NCI-H2081 treated with DMSO at 0.1 percent for 48 hours (cell line): ENCODE measurements around the gene TBC1D22A.

ENCODE experiments used
- DNase-seq: peaks from one replicate; lab custom pipeline; 2025; lab: John Stamatoyannopoulos, UW

TBC1D22A gene

DNA sequence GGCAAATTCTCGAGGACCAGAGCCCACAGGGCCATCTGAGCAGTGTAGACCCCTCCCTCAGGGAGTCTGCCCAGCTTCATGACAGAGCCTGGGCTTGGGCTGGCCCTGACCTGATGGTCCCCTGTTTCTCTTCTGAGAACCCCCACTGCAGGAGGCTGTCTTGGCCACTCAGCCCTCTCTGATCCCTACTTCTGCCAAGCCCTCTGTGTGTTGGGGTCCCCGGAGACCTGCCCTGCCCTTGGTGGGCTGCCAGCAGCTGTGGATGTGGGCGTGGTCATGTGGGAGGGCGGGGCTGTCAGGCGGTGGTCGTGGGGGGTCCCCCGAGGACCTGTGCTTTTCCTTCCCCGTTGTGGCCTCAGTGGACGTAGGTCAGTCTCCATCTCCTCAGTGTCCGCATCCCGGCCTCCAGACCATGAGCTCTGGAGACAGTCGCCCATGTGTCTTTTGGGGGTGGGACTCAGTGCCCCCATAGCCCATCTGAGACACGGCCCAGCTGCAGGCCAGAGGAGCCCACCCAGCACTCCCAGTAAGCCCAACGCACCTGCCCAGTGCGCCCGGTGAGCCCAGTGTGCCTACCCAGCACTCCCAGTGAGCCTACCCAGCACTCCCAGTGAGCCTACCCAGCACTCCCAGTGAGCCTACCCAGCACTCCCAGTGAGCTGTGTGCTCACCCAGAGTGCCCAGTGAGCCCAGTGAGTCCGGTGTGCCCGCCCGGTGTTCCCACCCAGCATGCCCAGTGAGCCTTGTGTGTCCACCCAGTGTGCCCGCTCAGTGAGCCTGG is 409.2 kb downstream of the TBC1D22A start:
- no peak for DNase-seq

DNA sequence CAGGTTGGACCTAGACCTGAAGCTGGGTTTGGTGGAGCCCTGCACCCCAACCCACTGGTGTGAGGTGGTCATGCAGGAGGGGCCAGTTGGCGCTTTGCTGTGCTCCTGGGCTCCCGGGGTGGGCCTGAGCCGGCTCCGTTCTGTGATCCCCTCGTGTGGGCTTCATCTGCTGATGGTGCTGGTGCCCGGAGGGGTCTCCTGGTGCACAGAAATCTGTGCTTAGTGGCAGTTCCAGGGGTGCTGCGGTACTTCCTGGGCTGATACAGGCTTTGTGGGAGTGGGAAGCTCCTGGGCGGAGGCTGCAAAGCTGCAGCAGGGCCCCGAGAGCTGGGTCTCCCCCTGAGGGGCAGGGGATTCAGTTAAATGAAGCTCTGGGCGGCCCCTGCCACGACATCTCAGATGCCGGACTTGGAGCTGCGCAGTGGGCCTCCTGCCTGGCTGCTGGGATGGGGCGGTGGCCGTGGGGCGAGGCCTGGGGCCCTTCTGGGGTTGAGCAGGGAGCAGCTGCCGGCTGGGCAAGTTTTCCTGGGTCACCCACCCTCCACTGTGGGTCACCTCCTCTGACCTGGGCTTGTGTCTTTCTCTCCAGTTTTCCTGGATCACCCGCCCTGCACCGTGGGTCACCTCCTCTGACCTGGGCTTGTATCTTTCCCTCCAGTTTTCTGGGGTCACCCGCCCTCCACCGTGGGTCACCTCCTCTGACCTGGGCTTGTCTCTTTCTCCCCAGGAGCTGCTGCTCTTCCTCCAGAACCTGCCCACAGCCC is 410.5 kb downstream of the TBC1D22A start:
- DNase-seq, result no peak

- DNase-seq, result no peak
These were observed 411.1 kb downstream of the TBC1D22A start for GRCh38 chr22:47173535-47174021.

- DNase-seq, result no peak
These were observed 411.6 kb downstream of the TBC1D22A start for GRCh38 chr22:47174096-47174495.

- DNase-seq, result no peak
These were observed 412.2 kb downstream of the TBC1D22A start for GRCh38 chr22:47174671-47175112.

DNA sequence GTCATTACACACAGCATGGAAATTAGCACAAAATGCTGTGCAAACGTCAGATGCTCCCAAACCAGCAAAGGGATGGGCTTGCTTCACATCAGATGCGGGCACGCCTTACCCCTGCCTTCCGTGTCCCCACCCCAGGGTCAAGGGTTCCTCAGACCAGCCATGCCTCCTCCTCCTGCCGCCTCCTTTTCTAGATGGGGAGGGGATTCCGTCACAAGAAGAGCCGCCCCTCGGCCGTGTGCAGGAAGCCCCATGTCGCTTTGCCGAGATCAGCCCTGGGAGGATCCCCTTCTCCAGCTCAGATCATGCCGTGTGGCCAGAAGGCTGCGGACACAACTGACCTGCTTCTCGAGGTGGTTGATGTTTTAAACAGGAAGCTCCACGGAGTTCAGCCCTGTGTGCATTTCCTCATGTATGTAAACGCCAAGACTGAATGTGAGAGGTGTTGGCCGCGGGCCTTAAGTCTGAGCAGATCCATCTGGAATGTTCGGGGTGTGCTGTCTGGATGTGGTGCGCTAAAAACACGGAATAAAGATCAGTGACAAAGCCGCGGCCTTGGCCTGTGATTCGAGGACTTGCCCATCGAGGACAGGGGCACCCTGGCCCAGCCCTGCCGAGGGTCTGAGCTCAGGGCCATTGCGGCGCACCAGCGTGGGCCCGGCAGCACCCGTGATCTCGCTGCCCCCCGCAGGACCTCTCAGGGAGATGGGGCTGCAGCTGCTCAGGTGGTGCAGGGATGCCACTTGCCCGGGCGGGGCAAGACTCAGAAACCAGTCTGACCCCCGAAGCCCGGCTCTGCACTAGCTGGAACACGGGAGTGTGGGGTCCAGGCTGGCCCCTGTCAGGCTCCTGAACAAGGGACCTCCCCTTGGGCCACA is 412.9 kb downstream of the TBC1D22A start:
- no peak for DNase-seq

GRCh38 chr22:47176026-47176389 is 413.6 kb downstream of the TBC1D22A start:
- no peak for DNase-seq

GRCh38 chr22:47176573-47177333 is 414.3 kb downstream of the TBC1D22A start:
- DNase-seq, result no peak

- DNase-seq, result no peak
These were observed 414.9 kb downstream of the TBC1D22A start for GRCh38 chr22:47177334-47177815.

DNA sequence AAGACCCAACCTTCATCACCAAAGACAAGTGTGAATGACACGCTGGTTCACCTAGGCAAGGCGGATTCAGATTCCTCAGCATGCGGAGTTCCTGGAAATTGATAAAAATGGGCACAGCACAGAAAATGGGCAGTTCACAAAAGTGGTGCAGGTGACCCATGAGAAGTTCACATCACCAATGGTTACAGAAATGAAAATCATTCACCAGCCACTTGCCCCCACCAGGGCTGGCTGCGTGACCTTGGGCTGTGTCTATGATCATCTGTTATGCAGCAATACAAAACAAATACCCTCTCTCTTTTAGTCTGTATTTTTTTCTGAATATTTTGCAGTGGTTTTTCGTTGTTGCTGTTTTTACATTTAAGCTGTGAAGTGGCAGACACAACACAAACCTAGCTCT is 415.9 kb downstream of the TBC1D22A start:
- no peak for DNase-seq

DNA sequence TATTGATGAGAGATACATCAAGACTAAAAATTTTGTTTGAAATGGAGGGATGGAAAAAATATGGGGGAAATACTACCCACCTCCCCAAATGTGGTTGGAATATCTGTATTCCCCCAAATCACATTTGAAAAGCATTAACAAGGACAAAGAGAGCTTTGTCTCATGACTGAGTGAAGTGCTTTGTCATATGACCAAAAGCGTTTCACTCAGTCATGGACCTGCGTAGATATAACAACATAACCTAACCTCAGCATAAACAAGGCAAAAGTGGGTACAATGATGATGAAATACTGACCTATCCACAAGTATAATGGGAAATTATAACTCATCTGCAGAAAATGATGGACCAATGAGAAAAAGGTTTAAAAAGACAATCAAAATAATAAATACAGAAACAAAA is 418.3 kb downstream of the TBC1D22A start:
- no peak for DNase-seq

- DNase-seq, result no peak
These were observed 424.9 kb downstream of the TBC1D22A start for GRCh38 chr22:47187176-47187957.

GRCh38 chr22:47188261-47189055 is 426.0 kb downstream of the TBC1D22A start:
- no peak for DNase-seq

GRCh38 chr22:47189056-47189916 is 426.8 kb downstream of the TBC1D22A start:
- DNase-seq, result no peak

DNA sequence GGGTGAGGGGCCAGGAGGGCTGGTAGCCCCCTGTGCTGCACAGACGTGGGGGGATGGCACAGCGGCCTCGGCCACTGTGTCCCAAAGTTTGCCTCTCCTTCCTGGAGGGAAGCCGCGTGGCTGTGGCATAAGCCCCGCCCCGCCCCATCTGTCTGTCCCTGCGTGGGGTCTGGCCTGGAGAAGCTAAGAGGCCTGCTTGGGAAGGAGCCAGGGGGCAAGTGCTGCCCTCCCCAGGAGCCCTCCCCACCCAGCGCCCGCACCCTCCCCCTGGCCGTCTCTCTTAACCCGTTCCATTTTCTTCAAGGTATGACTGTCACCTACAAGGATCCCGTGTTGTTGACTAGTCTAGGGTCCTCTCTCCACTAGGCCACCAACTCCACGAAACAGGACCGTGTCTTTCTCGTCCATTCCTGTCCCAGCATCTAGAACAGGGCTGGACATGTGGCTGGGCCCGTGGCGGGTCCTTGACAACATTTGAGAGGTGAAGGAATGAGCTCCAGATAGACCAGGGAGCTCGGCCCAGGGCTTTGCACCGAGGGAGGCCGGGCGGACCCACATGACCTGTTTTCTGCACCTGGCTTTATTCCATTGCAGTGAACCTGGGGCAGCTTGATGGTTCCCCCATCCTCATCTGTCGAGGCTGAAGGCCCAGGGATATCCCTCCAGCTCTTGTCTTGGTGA is 428.0 kb downstream of the TBC1D22A start:
- DNase-seq, result no peak

DNA sequence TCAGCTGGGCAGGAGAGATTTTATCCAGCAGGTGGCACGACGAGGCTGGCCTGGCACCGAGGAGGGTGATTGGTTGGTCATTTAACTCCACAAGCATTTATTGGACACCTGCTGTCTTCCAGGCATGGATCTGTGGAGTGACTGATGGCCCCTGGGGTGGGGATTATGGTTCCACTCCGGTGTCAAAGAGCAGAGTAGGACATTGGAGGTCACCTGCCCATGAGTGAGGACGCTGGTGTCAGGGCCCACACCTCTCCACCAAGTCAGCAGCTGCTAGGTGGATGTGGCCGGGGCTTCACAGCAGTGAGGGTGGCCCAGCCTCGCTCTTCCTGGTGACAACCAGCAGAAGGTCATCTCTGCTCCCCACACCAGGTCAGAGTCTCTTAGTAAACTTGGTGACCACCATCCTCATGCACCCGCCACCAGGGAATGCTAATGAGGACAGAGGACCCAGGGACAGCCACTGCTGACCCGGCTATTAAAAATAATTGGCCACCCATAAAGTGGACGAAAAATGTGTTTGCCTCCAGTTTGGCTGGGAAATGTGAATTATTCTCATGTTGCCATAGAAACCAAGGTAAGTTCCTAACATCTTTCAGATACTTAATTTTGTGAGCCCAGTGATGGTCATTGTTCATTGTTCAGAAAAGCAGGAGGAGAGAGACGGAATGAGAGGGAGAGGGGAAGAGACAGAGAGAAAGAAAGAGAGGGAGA is 428.7 kb downstream of the TBC1D22A start:
- DNase-seq, result no peak
